WTC11 (cell line): ENCODE measurements around the gene IFNG.

Source experiments
- CREM ChIP-seq: sonication (generic); formaldehyde crosslinking; IDR thresholded peaks from 2 replicates; pipeline ENCODE4 v1.8.1; 2022; ENCODE audit warnings: mild to moderate bottlenecking, missing genetic modification reagents, moderate library complexity
- CTCF ChIP-seq: fragments of 200-600 bp; IDR thresholded peaks from 2 replicates; pipeline ENCODE4 v1.8.0; 2022; ENCODE audit warnings: antibody characterized with exemption
- GTF2I ChIP-seq: fragments of 250-450 bp; sonication (Bioruptor Pico); conservative IDR thresholded peaks from 2 replicates; pipeline ENCODE4 v1.4.0; 2021; ENCODE audit warnings: mild to moderate bottlenecking
- MAX ChIP-seq: sonication (generic); formaldehyde crosslinking; IDR thresholded peaks from 2 replicates; pipeline ENCODE4 v1.8.0; 2022; ENCODE audit warnings: mild to moderate bottlenecking, missing genetic modification reagents
- MLX ChIP-seq: sonication (generic); formaldehyde crosslinking; IDR thresholded peaks from 2 replicates; pipeline ENCODE4 v1.8.1; 2023; ENCODE audit warnings: mild to moderate bottlenecking, missing genetic modification reagents, moderate library complexity
- PRDM15 ChIP-seq: sonication (generic); formaldehyde crosslinking; IDR thresholded peaks from 2 replicates; pipeline ENCODE4 v1.8.0; 2022; ENCODE audit warnings: missing genetic modification reagents
- ZNF423 ChIP-seq: fragments of 250-450 bp; sonication (Bioruptor Pico); IDR thresholded peaks from 2 replicates; pipeline ENCODE4 v2.1.2; 2022; ENCODE audit warnings: mild to moderate bottlenecking, moderate library complexity
- ZNF512 ChIP-seq: sonication (generic); formaldehyde crosslinking; IDR thresholded peaks from 2 replicates; pipeline ENCODE4 v1.8.1; 2022; ENCODE audit warnings: missing genetic modification reagents, borderline replicate concordance

- no peak for TF ChIP-seq MLX (CRISPR knock-in tag)
- TF ChIP-seq CTCF: no peak
- no peak for TF ChIP-seq ZNF423
- TF ChIP-seq MAX: no peak
- TF ChIP-seq GTF2I: no peak
- no peak for TF ChIP-seq PRDM15 (CRISPR knock-in tag)
- TF ChIP-seq CREM: no peak
- no peak for TF ChIP-seq ZNF512 (CRISPR knock-in tag)
These were observed 30.3 kb upstream of the IFNG start for GRCh38 chr12:68189821-68190242.
